Activated CD4-positive, alpha-beta T cell treated with anti-CD3 and anti-CD28 coated beads for 4 hours (primary cell): Measurements from ENCODE around the gene NCKAP5.
"Not testable (repeated sequence)": the region's sequence is repeated elsewhere in the genome, so short reads cannot be mapped to it uniquely, and the experiment has no call there.

Experiments used
- DNase-seq, 2 donors: peaks; one replicate each; pipeline ENCODE4 v3.0.0-alpha.2; 2020

NCKAP5 gene

DNA sequence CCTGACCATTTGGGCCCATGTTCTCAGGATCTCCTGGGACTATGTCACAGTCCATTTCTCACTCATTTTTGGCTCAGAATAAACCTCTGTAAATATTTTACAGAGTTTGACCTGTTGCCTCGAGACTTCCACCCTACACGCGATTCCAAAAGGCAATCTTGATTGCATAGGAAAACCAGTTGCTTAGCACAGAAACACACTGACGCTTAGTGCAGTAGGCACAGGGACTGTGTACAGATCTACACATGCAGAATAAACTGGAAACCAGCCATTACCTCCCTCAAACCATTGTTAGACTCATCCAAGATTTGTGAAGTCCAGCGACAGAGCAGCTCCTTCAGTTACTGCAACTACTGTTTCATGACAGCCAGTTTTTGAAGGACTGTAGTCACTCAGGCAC, 73.0 kb downstream of the NCKAP5 start:
- no peak for DNase-seq

DNA sequence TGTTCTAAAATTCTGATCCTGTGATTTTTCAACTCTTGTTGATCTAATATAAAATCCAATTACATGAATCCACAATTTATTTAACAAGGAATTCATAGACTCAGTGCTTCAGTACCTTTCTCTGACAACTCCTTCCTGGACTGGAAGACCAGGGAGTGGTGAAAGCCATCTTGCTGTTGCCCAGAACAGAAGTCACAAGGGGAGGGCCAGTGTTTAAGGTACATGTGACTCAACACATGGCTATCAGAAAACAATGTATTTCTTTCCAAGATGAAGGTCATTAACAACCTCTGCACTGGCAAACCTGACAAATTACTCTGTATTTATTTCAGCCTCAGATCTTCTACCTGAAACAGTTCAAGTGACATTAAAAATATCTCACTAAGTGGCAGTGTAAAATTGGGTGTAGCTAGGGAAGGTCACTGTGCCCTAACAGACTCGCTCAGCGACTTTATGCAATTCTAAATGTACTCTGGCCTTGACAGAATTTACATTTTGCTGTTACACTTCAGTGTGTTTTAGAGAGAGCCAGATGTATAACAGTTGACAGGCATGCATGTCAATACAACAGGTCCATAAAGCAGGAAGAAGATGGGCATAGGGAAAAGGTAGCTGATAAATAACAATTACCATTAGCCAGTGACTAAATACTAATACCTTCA, 75.4 kb downstream of the NCKAP5 start:
- no peak for DNase-seq

DNA sequence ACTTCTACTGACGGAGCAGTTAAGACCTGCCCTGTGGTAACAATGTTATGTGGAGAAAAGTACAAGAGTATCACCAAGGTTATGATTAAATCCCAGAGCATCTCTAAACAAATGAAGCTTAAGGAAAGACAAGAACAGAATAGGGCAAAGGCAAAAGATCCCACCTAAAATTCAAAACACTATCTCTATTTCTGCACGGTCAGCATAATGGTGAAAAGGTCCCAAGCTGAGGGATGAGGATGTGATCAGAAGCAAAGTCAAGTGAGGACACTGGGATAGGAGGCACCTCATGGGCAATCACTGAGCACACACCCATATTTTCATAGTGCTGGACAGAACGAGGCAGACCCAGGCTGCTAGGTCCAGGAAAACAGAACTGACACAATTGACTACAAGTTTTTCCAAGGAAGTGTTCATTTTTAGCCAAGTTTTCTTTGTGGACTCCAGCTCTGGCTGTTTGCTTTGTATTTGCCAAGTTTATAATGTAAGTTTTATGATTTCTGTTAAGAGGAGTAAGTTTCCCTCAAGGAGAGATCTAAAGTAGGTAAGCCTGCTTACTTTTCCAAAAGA, 77.8 kb downstream of the NCKAP5 start:
- no peak for DNase-seq

DNA sequence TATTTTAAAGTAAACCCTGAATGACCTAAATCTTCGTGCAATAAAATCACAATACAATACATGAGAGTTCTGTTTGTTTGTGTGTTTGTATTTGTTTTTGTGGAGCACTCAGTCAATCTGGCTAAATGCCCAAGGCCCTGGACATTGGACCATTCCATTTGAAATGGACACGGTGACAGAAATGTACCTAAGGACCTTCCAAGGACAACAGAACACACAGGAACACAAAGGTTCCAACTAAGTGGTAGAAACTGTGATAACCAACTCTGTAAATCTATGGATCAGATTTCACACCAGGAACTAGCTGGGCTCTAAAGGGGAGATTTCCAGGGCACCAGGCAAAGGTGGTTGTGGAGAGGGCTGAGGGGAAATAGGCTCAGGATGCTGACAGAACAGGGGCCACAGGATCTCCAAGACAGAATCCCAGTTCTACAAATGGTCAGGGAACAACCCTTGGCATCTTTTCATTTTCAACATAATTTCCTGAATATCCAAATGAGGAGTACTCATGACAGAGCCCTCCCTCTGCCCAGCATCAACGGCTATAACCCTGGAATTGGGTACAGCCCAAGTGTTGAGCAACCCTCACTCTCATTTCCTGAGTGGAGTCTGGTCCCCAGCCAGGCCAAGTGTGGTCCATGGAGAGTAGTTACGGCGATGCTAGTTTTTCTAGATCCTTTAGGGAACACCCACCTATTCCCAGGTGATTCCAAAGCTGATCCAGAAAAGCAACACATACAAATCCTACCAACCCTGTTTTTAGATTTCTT, 78.4 kb downstream of the NCKAP5 start:
- no peak for DNase-seq

DNA sequence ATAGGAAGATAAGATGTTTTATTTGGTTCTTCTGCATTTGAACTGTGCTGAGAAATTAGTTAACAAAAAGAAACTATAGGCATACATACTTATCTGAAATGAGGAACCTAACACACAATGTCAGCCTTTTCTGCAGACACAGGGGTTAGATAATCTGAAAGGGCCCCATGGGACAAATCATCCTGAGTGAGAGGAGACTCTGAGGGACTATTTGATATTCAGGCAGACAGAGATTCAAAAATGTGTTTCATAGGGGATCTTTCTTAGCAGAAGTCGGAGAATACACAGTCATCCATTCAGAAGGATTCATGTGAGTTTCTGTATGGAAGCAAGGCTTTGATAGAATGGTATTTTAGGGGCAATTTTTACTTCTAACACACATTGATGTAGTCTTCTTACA, 79.1 kb downstream of the NCKAP5 start:
- no peak for DNase-seq

DNA sequence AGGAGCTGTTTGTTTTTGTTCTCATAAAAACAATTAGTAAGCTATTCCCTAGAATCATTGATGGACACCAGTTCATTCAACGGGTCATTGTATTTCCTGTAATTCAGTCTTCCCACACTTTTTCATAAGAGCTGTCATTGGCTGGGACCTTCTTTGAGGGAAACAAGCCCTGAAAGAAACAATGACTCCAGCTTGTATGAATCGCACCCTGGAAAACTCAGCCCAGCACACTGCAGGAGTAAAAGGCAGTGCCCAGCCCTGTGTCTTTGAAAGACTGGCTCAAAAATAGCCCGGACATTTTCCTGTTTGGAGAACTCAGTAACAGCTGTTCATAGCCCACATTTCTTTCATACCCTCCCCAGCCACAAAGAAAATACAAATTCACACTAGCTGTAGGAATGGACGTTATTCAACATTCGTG, 81.5 kb downstream of the NCKAP5 start:
- DNase-seq: no peak

DNA sequence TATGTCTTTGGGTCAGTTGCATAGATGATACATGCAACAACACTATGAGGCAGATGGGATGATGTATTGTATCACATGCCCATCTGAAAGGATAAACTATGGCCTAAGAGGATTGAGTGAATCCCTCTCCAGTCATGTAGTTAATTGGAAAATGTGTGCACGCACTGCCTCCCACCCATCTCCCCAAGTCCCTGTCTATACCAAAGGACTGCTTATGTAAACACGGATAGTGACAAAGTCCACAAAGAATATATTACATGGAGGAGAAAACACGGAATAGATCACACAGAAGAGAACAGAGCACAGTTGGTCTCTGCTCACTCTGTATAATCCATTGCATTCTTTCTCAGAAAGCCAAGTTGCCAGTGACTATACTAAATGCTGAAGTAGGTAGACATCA, 82.4 kb downstream of the NCKAP5 start:
- DNase-seq: no peak

DNA sequence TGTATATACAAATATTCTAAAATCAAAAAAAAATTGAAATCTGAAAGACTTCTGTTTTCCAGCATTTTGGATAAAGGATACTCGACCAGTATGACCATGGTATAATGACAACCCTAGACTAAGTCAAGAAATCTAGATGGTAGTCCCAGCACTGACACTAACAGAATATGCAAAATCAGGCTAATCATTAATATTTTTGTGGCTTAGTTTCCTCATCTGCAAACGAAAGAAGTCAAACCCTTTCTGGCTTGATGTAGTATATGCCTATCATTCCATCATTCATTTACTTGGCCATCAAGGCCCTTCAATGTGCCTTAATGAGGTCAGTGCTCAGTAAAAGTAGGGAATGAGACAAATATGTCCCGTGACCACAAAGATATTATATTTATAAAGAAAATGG, 83.5 kb downstream of the NCKAP5 start:
- DNase-seq: no peak

DNA sequence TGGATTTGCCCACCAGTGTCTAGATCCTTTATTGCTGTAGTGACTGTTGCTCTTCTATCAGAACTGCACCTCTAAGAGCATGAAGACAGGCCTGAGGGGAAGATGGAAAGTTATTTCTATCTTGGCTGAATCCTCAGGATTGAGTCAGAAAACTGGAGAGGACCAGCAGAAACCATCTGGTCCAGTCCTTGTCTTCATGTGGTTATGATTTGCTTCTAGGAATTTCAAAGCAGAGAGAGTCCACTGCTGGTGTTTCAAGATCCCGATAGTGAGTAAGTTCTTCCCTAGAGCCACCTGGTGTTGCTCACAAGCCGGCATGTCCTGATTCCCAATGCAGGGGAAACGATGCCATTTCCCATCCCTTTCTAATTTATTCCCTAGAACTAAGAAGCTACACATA, 84.2 kb downstream of the NCKAP5 start:
- no peak for DNase-seq

DNA sequence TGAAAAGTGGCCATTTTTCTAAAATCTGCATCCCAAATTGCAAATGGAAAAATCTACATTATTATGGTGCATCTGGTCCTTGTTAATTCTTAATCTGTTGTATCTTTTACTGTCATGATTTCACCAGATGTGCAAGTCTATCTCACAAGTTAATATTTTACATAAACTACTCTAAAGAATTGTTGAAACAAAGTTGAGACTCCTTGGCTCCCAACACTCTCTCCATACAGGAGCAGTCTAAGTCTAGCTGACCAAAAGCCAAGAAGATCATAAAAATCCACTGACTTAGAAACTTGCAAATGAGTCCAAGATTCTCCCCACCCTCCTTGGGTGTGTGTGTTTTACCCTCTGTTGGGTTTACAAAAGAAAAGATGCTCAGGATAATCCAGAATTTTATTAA, 85.1 kb downstream of the NCKAP5 start:
- DNase-seq: no peak

DNA sequence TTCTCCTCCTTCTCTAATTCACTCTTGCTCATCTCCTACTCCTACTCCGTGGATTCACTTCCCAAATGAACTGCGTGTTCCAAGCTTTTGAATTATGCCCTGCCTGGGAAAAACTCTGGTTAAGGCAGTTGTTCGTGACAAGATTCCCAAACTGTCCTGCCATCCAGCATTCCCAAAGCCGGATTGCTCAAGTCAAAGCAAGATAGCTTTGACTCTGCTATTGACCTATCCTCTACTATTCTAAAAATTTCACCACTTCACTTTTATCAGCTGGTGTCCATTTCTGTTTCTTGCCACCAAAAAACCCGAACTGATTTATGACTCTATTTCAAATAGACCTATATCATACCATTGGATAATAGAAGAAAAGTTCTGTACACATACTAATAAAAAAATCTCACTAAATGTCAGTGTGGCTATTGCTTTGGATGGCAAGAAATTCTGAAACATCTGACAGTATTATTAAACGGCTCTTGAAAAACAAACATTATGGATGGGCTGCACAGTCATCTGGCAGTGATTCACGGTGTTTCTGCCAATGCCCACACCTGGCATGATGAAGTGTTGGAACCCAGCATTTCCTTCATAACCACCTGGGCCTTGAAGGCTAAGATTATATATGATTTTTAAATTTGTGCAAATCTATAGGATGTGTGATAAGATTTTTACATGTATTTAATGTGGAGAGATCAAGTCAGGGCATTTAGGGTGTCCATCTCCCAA, 87.4 kb downstream of the NCKAP5 start:
- DNase-seq: no peak

DNA sequence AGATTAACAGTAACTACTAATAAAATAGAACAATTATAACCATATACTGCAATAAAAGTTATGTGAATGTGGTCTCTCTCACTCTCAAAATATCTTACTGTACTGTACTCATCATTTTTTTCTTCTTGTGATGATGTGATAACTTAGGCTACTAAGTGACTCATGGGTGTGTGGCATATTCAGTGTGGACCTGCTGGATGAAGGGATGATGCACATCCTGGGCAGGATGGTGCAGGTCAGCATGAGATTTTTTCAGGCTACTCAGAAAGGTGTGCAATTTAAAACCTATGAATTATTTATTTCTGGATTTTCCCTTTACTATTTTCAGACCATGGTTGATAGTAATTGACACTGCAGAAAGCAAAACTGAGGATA, 90.7 kb downstream of the NCKAP5 start:
- DNase-seq: no peak

DNA sequence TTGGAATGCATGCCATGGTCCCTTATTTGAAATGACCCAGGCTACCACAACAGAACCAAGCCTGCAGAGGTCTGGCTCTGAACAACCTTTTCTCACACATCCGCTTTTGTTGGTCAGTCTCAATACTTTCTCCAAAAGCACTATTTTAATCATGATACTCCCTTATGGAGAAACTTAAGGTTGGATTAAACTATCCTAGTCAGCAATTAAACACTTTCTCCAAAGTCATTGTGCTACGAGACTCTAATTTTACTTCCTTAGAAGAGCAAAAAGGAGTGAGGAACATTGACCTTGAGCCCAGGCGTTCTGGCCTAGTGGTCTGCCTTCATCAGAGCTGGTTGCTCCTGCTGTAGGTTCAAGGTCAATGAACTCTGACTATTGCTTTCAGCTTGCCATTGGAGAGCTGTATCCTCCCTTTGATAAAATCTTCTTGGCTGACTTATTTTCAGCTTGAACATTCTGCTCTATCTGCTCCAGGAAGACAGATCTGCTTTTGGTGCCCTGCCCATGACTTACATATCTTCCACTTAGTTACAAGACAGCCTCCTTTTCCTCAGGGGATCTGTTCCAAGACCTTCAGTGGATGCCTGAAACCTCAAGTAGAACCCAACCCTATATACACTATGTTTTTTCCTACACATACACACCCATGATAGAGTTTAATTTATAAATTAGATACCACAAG, 91.2 kb downstream of the NCKAP5 start:
- no peak for DNase-seq

DNA sequence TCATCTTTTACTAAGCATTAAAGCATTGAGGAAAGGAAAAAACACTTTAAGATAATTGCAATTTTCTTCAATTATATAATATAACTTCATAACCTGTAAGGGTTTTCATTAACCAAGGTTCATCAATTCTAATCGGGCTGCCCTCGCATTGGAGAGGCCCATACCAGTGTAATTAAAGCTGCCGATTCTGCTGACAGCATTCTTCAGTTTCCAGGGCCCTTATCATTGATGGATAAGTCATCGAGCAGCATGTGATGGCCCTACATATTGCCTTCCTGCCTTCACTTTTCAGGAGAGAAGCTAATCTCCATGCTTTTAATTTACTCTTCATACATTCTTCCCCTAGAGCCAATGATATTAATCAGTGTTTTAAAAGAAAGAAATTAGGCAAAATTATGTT, 92.0 kb downstream of the NCKAP5 start:
- no peak for DNase-seq

DNA sequence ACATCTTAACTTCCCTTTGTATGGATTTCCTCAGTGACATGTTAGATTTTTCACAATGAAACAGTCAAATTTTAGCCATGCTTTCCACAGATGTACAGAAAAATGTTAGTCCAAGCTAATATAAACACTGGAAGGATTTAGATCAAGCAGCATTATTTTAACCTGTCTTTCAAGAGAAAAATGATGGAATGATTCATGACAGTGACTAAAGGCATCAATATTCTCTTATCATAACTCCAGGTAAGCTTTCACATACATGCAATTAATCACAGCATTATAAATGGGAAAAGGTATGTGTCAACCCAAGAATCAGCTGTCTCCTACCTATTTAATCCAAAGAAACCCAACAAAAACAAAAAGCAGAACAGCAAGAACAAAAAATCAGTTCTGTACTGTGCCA, 92.7 kb downstream of the NCKAP5 start:
- no peak for DNase-seq

DNA sequence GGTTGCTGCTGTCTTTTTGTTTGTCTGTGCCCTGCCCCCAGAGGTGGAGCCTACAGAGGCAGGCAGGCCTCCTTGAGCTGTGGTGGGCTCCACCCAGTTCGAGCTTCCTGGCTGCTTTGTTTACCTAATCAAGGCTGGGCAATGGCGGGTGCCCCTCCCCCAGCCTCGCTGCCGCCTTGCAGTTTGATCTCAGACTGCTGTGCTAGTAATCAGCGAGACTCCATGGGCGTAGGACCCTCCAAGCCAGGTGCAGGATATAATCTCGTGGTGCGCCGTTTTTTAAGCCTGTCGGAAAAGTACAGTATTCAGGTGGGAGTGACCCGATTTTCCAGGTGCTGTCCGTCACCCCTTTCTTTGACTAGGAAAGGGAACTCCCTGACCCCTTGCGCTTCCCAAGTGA, 97.8 kb downstream of the NCKAP5 start:
- not testable (repeated sequence) for DNase-seq

DNA sequence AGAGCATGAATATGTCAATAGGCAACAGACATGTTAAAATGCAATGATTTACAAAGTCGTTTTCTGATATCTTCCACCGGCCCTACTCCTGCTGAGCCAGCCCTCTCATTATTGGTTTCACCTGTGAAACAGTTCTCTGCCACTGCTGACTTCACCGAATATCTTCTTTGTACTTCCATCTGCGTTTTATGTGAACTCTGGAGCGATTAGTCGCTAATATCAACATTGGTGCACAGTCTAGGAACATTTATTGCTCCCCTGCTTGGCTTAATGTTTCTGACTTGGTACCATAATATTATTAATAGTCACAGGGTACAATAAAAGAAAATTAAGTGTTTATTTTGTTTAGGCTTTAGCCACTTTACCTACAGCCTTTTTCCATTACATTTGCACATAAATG, 105.5 kb downstream of the NCKAP5 start:
- DNase-seq: no peak

DNA sequence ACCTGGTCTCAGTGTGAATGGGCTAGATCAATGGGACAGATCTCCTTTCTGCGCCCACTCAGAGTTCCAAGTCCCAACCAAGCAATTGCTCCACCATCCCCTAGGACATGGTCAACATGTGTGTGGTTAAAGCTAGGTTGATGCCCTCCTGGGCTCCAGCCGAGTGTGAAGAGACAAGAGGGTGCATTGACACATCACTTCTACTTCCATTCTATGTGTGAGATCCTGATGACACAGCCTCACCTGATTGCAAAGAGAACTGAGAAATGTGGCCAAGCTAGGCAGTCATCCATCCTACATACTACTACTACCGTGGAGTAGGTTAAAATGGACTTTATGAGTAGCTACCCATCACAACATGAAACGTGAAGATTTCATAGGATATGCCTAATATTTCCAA, 106.8 kb downstream of the NCKAP5 start:
- DNase-seq: no peak

DNA sequence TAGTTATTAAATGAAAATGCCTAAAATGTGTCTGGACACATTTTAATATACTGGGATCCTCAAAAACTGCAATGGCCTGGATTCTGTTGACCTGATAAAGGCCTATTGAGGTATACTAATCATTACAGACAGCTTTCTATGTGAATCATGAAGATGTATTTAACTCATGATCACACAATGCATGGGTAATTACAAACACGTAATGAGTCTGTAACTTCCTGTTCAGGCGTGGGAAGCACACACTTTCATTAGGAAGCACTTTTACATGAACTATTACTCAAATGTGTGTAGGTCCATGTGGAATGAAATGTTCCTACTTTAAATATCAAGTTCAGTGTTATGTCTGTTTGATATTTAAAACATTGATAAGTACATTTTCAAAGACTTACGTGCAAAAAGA, 108.7 kb downstream of the NCKAP5 start:
- no peak for DNase-seq

DNA sequence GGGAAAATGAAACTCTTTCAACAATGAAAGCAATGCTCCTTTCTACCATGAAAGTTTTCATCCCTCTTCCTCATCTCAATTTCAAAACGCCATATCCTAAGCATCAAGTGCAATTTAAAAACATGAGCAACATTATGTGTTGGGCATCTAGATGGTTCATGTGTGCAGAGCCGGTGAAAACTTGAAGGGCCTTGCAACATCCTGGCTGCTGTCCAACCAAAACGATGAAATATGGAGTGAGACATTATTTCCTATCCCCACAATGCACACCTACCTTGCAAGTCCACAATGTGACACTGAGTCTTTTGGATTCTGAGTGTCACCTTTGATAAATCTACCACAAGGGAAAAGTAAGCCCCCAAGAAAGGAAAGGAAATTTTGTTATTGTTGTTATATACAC, 110.0 kb downstream of the NCKAP5 start:
- DNase-seq: no peak

DNA sequence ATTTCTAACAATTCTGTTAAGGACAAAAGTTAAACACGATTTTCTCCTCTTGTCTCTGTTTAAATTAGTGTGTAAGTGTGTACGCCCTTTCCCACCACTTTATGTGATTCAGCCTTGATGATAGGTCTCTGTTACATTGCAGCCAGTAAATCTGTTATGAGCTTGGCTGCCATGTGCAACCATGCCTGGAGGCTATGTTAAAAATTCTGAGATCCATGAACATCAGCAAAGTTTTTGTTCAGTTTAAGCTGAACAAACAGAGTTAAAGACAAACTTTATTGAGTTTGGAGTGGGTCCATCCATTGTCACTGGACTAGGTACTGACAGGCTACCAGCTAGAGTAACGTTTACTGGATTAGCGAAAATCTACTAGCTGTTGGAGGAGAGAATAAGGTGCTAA, 110.4 kb downstream of the NCKAP5 start:
- no peak for DNase-seq

DNA sequence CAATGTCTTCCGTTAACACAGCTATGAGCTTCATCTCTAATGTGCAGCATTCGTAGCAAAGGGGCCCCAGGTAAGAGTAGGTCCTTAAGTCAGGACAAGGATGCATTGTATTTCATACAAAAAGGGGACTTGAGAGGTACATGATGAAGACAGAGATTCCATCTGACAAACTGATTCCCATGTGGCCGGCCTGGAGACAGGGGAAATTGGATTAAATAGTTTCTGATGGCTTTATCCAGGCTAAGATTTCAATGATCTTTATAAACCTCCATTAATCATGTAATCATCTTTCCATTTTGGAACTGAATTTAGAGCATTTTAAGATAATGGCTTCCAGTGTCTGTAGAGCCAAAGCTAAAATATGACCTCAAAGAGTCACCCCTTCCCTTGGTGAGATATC, 111.3 kb downstream of the NCKAP5 start:
- DNase-seq: no peak

DNA sequence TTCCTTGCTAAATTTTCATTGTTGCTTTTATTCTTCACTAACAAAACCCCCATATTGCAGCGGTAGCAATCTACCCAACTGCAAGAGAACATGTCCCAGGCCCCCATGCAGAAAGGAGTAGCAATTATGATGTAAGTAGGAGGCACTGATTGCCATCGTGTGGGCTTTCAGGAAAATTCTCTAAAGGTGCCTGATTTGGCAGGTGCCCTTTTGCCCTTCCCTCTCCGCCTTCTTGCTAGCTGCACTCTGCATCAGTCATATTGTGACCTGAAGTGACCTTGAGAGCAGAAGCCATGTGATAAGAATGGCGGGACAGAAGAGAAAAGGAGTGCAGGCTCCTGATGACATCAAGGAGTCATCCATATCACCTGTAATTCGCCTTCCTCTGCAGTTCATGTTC, 112.1 kb downstream of the NCKAP5 start:
- DNase-seq: no peak
